Small intestine (tissue), 7 donors: Measurements from ENCODE around the gene EIF4B. TPM values are rescaled to one million over a fixed set of nuclear protein-coding genes. Genes with fewer than 3 reads are reported as not detected.
"Not testable (repeated sequence)": the region's sequence is repeated elsewhere in the genome, so short reads cannot be mapped to it uniquely, and the experiment has no call there.

Experiments
- DNase-seq, 2 donors: peaks; one replicate each; pipeline versions ENCODE4 v3.0.0 to v3.0.0-alpha.2; 2013
- FAIRE-seq: peaks from 2 replicates; lab custom pipeline; 2012; peaks lifted over from hg19 to GRCh38; lab: Jason Lieb, UNC
- H3K27ac ChIP-seq, 3 donors: one replicate each; pipeline ENCODE4 v1.5.1; 2013; ENCODE audit warnings: low read length in 2 of 3, mild to moderate bottlenecking in 2 of 3, control low read depth in 1 of 3, inconsistent platforms in 1 of 3, low read depth in 1 of 3, moderate library complexity in 1 of 3
- H3K27me3 ChIP-seq, 3 donors: one replicate each; pipeline ENCODE4 v1.6.1; 2013; ENCODE audit warnings: low read length in 3 of 3, inconsistent platforms in 1 of 3; ENCODE audit not compliant: control insufficient read depth in 3 of 3, insufficient read depth in 3 of 3
- H3K36me3 ChIP-seq, 3 donors: one replicate each; pipeline ENCODE4 v1.6.1; 2013; ENCODE audit warnings: low read length in 3 of 3, inconsistent platforms in 1 of 3, low read depth in 1 of 3, mild to moderate bottlenecking in 1 of 3, moderate library complexity in 1 of 3; ENCODE audit not compliant: control insufficient read depth in 3 of 3, insufficient read depth in 2 of 3
- H3K4me1 ChIP-seq, 3 donors: one replicate each; pipeline ENCODE4 v1.6.1; 2013; ENCODE audit warnings: low read length in 2 of 3, inconsistent platforms in 1 of 3, low read depth in 1 of 3, mild to moderate bottlenecking in 1 of 3, moderate library complexity in 1 of 3; ENCODE audit not compliant: control insufficient read depth in 3 of 3, insufficient read depth in 2 of 3
- H3K4me3 ChIP-seq, 3 donors: one replicate each; pipeline ENCODE4 v1.5.1; 2013; ENCODE audit warnings: low read length in 3 of 3, control low read depth in 1 of 3, inconsistent platforms in 1 of 3, low read depth in 1 of 3, mild to moderate bottlenecking in 1 of 3, moderate library complexity in 1 of 3
- H3K9me3 ChIP-seq, 2 donors: one replicate each; pipeline ENCODE4 v1.6.1; 2013; ENCODE audit warnings: low read depth in 1 of 2, low read length in 1 of 2; ENCODE audit not compliant: control insufficient read depth in 2 of 2, insufficient read depth in 1 of 2
- WGBS, 3 donors: extraction: QIAGEN DNeasy Blood & Tissue Kit; methylation state at CpG; one replicate each; pipeline ENCODE4 v1.1.7; 2013; 5-methylcytosine and 5-hydroxymethylcytosine counted together
- polyA plus RNA-seq, 4 donors: library from polyadenylated mRNA; stranded (reverse) in 3 of 4; unstranded in 1 of 4; fragments of 200-250 nt in 3 of 4; fragments of 120-200 nt in 1 of 4; gene quantifications; one replicate each; pipeline versions ENCODE4 v1.2.1 to v1.2.3, GENCODE V29; 2013
- donor health status: healthy with polysubstance abuse.
- donor health status: control.
- donor health status: control.
- donor health status: Bipolar disorder and iron deficiency.
- donor health status: healthy.

The EIF4B gene
- polyA plus RNA-seq, 4 donors, result 160 to 422 (median 206) TPM

GRCh38 chr12:53006810-53007309, 604 bp downstream of the EIF4B start:
- Histone ChIP-seq H3K9me3 (no peaks in the 10 kb centered on the region), H3K36me3 (peaks cover 0 to 15% (median 0%) of the 10 kb centered on the region in 3 donors), H3K4me3 (peak overlapping the region; percentile 81 to 87 (median 85)), H3K27me3 (no peaks in the 10 kb centered on the region), H3K4me1 (peaks cover 8 to 28% (median 19%) of the 10 kb centered on the region in 3 donors), H3K27ac (peak overlapping the region; percentile 38 to 96 (median 92))
- WGBS, 3 donors, result 0 to 1% (median 0%) methylated on average over 34 to 38 of the region's 38 CpGs
- peak; percentile 71 to 88 for DNase-seq
- FAIRE-seq, result no peak

- peak overlapping the region in 2 of 3 donors; percentile 92 to 96 for H3K27ac ChIP-seq
- no peaks in the 10 kb centered on the region for H3K27me3 ChIP-seq
- peak overlapping the region; percentile 81 to 87 (median 85) for H3K4me3 ChIP-seq
- DNase-seq (no peak), FAIRE-seq (no peak)
- peaks cover 8 to 33% (median 19%) of the 10 kb centered on the region in 3 donors for H3K4me1 ChIP-seq
- no peaks in the 10 kb centered on the region for H3K9me3 ChIP-seq
- 14 to 22% (median 21%) methylated on average over 3 to 4 of the region's 4 CpGs for WGBS, 3 donors
- H3K36me3 ChIP-seq, result peaks cover 0 to 15% (median 0%) of the 10 kb centered on the region in 3 donors
Observed at GRCh38 chr12:53007343-53007742, 1.1 kb downstream of the EIF4B start.

GRCh38 chr12:53008760-53009159, 2.5 kb downstream of the EIF4B start:
- not testable (repeated sequence) for H3K9me3 ChIP-seq, DNase-seq, H3K27me3 ChIP-seq, H3K4me3 ChIP-seq, H3K27ac ChIP-seq, FAIRE-seq
- 44 to 75% (median 68%) methylated on average over 15 of the region's 15 CpGs for WGBS, 3 donors
- H3K36me3 ChIP-seq, result peaks cover 0 to 17% (median 0%) of the 10 kb centered on the region in 3 donors
- H3K4me1 ChIP-seq, result peaks cover 8 to 33% (median 19%) of the 10 kb centered on the region in 3 donors

- H3K4me1 ChIP-seq, result peaks cover 8 to 31% (median 19%) of the 10 kb centered on the region in 3 donors
Observed at GRCh38 chr12:53010955-53011354, 4.7 kb downstream of the EIF4B start.

GRCh38 chr12:53011889-53012288, 5.6 kb downstream of the EIF4B start:
- Histone ChIP-seq H3K4me3 (peak overlapping the region in 1 of 3 donors; percentile 15), H3K27me3 (no peaks in the 10 kb centered on the region), H3K36me3 (peaks cover 0 to 25% (median 0%) of the 10 kb centered on the region in 3 donors), H3K9me3 (no peaks in the 10 kb centered on the region), H3K27ac (peak overlapping the region in 1 of 3 donors; percentile 23), H3K4me1 (peaks cover 8 to 31% (median 19%) of the 10 kb centered on the region in 3 donors)
- no peak for FAIRE-seq
- peak; percentile 45 to 68 for DNase-seq
- 28 to 65% (median 40%) methylated on average over 3 of the region's 3 CpGs for WGBS, 3 donors

More at GRCh38 chr12:53010955-53011354, 4.7 kb downstream of the EIF4B start:
- Histone ChIP-seq H3K9me3 (no peaks in the 10 kb centered on the region), H3K4me3 (no peak overlapping the region), H3K27me3 (no peaks in the 10 kb centered on the region), H3K27ac (no peak overlapping the region), H3K36me3 (peaks cover 0 to 23% (median 0%) of the 10 kb centered on the region in 3 donors)
- no peak for FAIRE-seq
- 36 to 68% (median 43%) methylated on average over 2 of the region's 2 CpGs for WGBS, 3 donors
- no peak for DNase-seq

- Histone ChIP-seq H3K4me1 (peaks cover 6 to 27% (median 14%) of the 10 kb centered on the region in 3 donors), H3K4me3 (no peak overlapping the region), H3K9me3 (no peaks in the 10 kb centered on the region), H3K27ac (no peak overlapping the region), H3K27me3 (no peaks in the 10 kb centered on the region), H3K36me3 (peaks cover 0 to 34% (median 7%) of the 10 kb centered on the region in 3 donors)
- DNase-seq, result no peak
- FAIRE-seq, result no peak
- WGBS, 3 donors, result 80 to 84% (median 81%) methylated on average over 3 of the region's 3 CpGs
Observed at GRCh38 chr12:53012928-53013327, 6.7 kb downstream of the EIF4B start.

GRCh38 chr12:53014709-53015108, 8.5 kb downstream of the EIF4B start:
- Histone ChIP-seq H3K27ac (no peak overlapping the region), H3K36me3 (peaks cover 10 to 38% (median 15%) of the 10 kb centered on the region in 3 donors)
- FAIRE-seq, result no peak

GRCh38 chr12:53025250-53025649, 19.0 kb downstream of the EIF4B start:
- Histone ChIP-seq H3K4me1 (no peaks in the 10 kb centered on the region), H3K27ac (no peak overlapping the region), H3K27me3 (no peaks in the 10 kb centered on the region), H3K36me3 (peaks cover 20 to 57% (median 27%) of the 10 kb centered on the region in 3 donors), H3K9me3 (no peaks in the 10 kb centered on the region), H3K4me3 (no peak overlapping the region)
- no peak for DNase-seq
- 80 to 83% (median 81%) methylated on average over 3 of the region's 3 CpGs for WGBS, 3 donors
- no peak for FAIRE-seq

More at GRCh38 chr12:53014709-53015108, 8.5 kb downstream of the EIF4B start:
- Histone ChIP-seq H3K27me3 (no peaks in the 10 kb centered on the region), H3K4me3 (no peak overlapping the region), H3K9me3 (no peaks in the 10 kb centered on the region), H3K4me1 (peaks cover 3 to 14% (median 7%) of the 10 kb centered on the region in 3 donors)
- DNase-seq, result no peak
- WGBS, 3 donors, result 74 to 84% (median 75%) methylated on average over 2 of the region's 2 CpGs
